B cell (primary cell): Measurements from ENCODE around the gene UBXN6.

Source experiments
- EZH2 ChIP-seq: IDR thresholded peaks from 2 replicates; pipeline ENCODE4 v1.6.1; 2012; ENCODE audit warnings: borderline replicate concordance, low read depth, mild to moderate bottlenecking, moderate library complexity, low read length; ENCODE audit not compliant: insufficient read depth, poor library complexity, severe bottlenecking
- TF ChIP-seq, protein P1 (sequence below): fragments of 200-600 bp; IDR thresholded peaks from one replicate; pipeline ENCODE4 v1.8.0; 2022; ENCODE audit warnings: antibody characterized with exemption, mild to moderate bottlenecking

DNA sequence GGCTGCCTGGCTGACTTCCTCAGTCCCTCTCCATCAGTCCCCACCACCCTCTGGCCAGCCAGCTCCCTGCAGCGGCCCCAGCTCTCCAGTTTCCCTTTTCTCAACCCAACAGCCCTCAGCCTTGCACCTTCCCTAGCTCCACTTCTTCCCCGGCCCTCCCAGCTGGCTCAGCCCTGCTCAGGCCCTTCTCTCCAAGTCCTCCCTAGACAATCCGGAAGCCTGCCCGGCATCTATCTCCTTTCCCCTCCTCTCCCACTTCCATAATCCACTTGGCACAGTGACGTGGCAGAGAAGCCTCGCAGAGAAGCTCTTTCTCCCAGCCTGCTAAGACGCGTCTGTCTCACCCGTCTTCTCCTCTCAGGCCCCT lies 1.1 kb downstream of the UBXN6 start:
- TF ChIP-seq, protein P1, sequence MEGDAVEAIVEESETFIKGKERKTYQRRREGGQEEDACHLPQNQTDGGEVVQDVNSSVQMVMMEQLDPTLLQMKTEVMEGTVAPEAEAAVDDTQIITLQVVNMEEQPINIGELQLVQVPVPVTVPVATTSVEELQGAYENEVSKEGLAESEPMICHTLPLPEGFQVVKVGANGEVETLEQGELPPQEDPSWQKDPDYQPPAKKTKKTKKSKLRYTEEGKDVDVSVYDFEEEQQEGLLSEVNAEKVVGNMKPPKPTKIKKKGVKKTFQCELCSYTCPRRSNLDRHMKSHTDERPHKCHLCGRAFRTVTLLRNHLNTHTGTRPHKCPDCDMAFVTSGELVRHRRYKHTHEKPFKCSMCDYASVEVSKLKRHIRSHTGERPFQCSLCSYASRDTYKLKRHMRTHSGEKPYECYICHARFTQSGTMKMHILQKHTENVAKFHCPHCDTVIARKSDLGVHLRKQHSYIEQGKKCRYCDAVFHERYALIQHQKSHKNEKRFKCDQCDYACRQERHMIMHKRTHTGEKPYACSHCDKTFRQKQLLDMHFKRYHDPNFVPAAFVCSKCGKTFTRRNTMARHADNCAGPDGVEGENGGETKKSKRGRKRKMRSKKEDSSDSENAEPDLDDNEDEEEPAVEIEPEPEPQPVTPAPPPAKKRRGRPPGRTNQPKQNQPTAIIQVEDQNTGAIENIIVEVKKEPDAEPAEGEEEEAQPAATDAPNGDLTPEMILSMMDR, result no peak
- no peak for TF ChIP-seq EZH2
